ENCODE measurements around the gene RTL10. TPM values are rescaled to one million over a fixed set of nuclear protein-coding genes. Genes with fewer than 3 reads are reported as not detected.
A peak's percentile ranks its signal among the peaks of the same experiment; 100 is the strongest.

Gene RTL10
- total RNA-seq, 8 experiments from 2014 or later: 10.5 to 13.9 (median 12.6) TPM

GRCh38 chr22:19807161-19807913, 47.3 kb downstream of the RTL10 start:
- WGBS, 10 experiments: 80 to 100% (median 92%) methylated on average over 1 to 4 of the region's 15 CpGs; no CpG with 5 or more reads in 6 of the 10 experiments
- Histone ChIP-seq H3K27ac (no peak overlapping the region), H3K4me3 (no peak overlapping the region), H3K4me1 (replicated peaks in 1 of 2) (peaks cover 8 to 15% of the 10 kb centered on the region in 2 donors)
- no peak for ATAC-seq (replicated peaks in 6 of 8)
- in situ Hi-C loops (cut with MboI; ENCODE audit: low pct_unique_long_range_greater_than_20kb in 2 of 9, low sequenced_read_pairs in 9 of 9, unreplicated experiment in 9 of 9): no loop called here

- Histone ChIP-seq H3K27ac (no peak overlapping the region), H3K4me1 (replicated peaks in 1 of 2) (peaks cover 14 to 24% of the 10 kb centered on the region in 2 donors), H3K4me3 (no peak overlapping the region)
- ATAC-seq (replicated peaks in 6 of 8): peak in 3 of 8 experiments; percentile 59 to 76 (median 75)
- WGBS, 10 experiments: 59 to 88% (median 76%) methylated on average over 4 to 8 of the region's 38 CpGs; no CpG with 5 or more reads in 7 of the 10 experiments
- in situ Hi-C loops (cut with MboI; ENCODE audit: low pct_unique_long_range_greater_than_20kb in 2 of 9, low sequenced_read_pairs in 9 of 9, unreplicated experiment in 9 of 9): no loop called here
These were observed 48.2 kb downstream of the RTL10 start for GRCh38 chr22:19806213-19807160.

- WGBS, 10 experiments: 61 to 92% (median 82%) methylated on average over 1 to 4 of the region's 8 CpGs; no CpG with 5 or more reads in 5 of the 10 experiments
- ATAC-seq (replicated peaks in 6 of 8): no peak
- in situ Hi-C loops (cut with MboI; ENCODE audit: low pct_unique_long_range_greater_than_20kb in 2 of 9, low sequenced_read_pairs in 9 of 9, unreplicated experiment in 9 of 9): no loop called here
- peaks cover 17 to 27% of the 10 kb centered on the region in 2 donors for H3K4me1 ChIP-seq (replicated peaks in 1 of 2)
- no peak overlapping the region for H3K27ac ChIP-seq
- no peak overlapping the region for H3K4me3 ChIP-seq
These were observed 48.9 kb downstream of the RTL10 start for GRCh38 chr22:19805821-19806212.

Other genes starting within 250 kb of the RTL10 start
- gene SEPTIN5, start 140.4 kb downstream of the RTL10 start, total RNA-seq: 10 to 100 TPM; 10.4 to 70.3 (median 46.3) TPM
- gene GP1BB, start 131.3 kb downstream of the RTL10 start, total RNA-seq: 1 to 10 TPM in 7 of 8 experiments, not detected in 1; 2.0 to 7.4 (median 3.5) TPM
- 1 to 10 TPM in 2 of 8 experiments, under 1 TPM in 5, not detected in 1; 0.23 to 1.9 (median 0.57) TPM for gene TBX1, start 94.1 kb downstream of the RTL10 start, total RNA-seq
- 1 to 10 TPM; 5.6 to 7.2 (median 6.4) TPM for gene GNB1L, start within 50 bp of the RTL10 start, total RNA-seq
- 10 to 100 TPM; 22.7 to 99.4 (median 40.8) TPM for gene COMT, start 86.9 kb upstream of the RTL10 start, total RNA-seq
- gene TXNRD2, start 86.9 kb upstream of the RTL10 start, total RNA-seq: 10 to 100 TPM in 4 of 8 experiments, 1 to 10 TPM in 4; 2.4 to 33.9 (median 9.9) TPM
- gene ARVCF, start 161.9 kb upstream of the RTL10 start, total RNA-seq: 10 to 100 TPM in 7 of 8 experiments, 1 to 10 TPM in 1; 9.5 to 49.9 (median 39.2) TPM
- gene TANGO2, start 166.2 kb upstream of the RTL10 start, total RNA-seq: 10 to 100 TPM in 5 of 8 experiments, 1 to 10 TPM in 3; 5.4 to 36.3 (median 14.5) TPM
- gene DGCR8, start 225.4 kb upstream of the RTL10 start, total RNA-seq: 10 to 100 TPM; 10.9 to 51.6 (median 20.2) TPM